MM.1S (cell line): Measurements from ENCODE around the gene FAM110D.

Experiments used
- DNase-seq: peaks from one replicate; pipeline ENCODE4 v3.0.0-alpha.2; 2015
- H2AFZ ChIP-seq: fragments of 300-600 bp; sonication (generic); 2 replicates; pipeline ENCODE4 v1.6.0; 2016; ENCODE audit warnings: antibody characterized with exemption, low read length
- H3F3A ChIP-seq: fragments of 300-600 bp; sonication (generic); 2 replicates; pipeline ENCODE4 v1.6.1; 2016; ENCODE audit warnings: mild to moderate bottlenecking, antibody characterized with exemption, low read length, moderate library complexity, mixed read lengths; ENCODE audit not compliant: insufficient read depth
- H3K27ac ChIP-seq: fragments of 300-600 bp; sonication (generic); 2 replicates; pipeline ENCODE4 v1.5.1; 2016; ENCODE audit warnings: mild to moderate bottlenecking, low read length
- H3K27me3 ChIP-seq: fragments of 300-600 bp; sonication (generic); replicated peaks from 2 replicates; pipeline ENCODE4 v1.6.0; 2016; ENCODE audit warnings: low read length; ENCODE audit not compliant: insufficient read depth
- H3K36me3 ChIP-seq: fragments of 300-600 bp; sonication (generic); replicated peaks from 2 replicates; pipeline ENCODE4 v1.6.1; 2016; ENCODE audit warnings: mild to moderate bottlenecking, low read length, mixed read lengths; ENCODE audit not compliant: insufficient read depth
- H3K4me1 ChIP-seq: fragments of 300-600 bp; sonication (generic); 2 replicates; pipeline ENCODE4 v1.6.1; 2016; ENCODE audit warnings: low read length, mixed read lengths
- H3K4me2 ChIP-seq: fragments of 300-600 bp; sonication (generic); 2 replicates; pipeline ENCODE4 v1.6.0; 2016; ENCODE audit warnings: low read depth, low read length
- H3K4me3 ChIP-seq: fragments of 300-600 bp; sonication (generic); 2 replicates; pipeline ENCODE4 v1.5.1; 2016; ENCODE audit warnings: low read length, mixed read lengths
- H3K79me2 ChIP-seq: fragments of 300-600 bp; sonication (generic); 2 replicates; pipeline ENCODE4 v1.6.1; 2016; ENCODE audit warnings: mixed run types, low read length, mixed read lengths
- H3K9ac ChIP-seq: fragments of 300-600 bp; sonication (generic); 2 replicates; pipeline ENCODE4 v1.6.1; 2016; ENCODE audit warnings: low read length, mixed read lengths
- H3K9me2 ChIP-seq: fragments of 300-600 bp; sonication (generic); replicated peaks from 2 replicates; pipeline ENCODE4 v1.6.1; 2016; ENCODE audit warnings: mild to moderate bottlenecking, low read length, mixed read lengths; ENCODE audit not compliant: insufficient read depth
- H3K9me3 ChIP-seq: fragments of 300-600 bp; sonication (generic); replicated peaks from 2 replicates; pipeline ENCODE4 v1.6.1; 2016; ENCODE audit warnings: mild to moderate bottlenecking, low read length, mixed read lengths; ENCODE audit not compliant: insufficient read depth
- H4K20me1 ChIP-seq: fragments of 300-600 bp; sonication (generic); 2 replicates; pipeline ENCODE4 v1.6.1; 2016; ENCODE audit warnings: mild to moderate bottlenecking, low read length, moderate library complexity, mixed read lengths; ENCODE audit not compliant: insufficient read depth
- EZH2 ChIP-seq: fragments of 300-600 bp; sonication (generic); optimal IDR thresholded peaks from 2 replicates; pipeline ENCODE3; 2017; ENCODE audit warnings: low read depth, mild to moderate bottlenecking, antibody characterized with exemption, low read length, mixed read lengths
- EZH2phosphoT487 ChIP-seq: fragments of 300-600 bp; sonication (generic); IDR thresholded peaks from 2 replicates; pipeline ENCODE4 v1.6.1; 2018; ENCODE audit warnings: antibody characterized with exemption, low read length
- TF ChIP-seq, protein P1 (sequence below): fragments of 300-600 bp; sonication (generic); IDR thresholded peaks from 2 replicates; pipeline ENCODE4 v1.5.1; 2016; ENCODE audit warnings: antibody characterized with exemption, low read length, mixed read lengths

The FAM110D gene

DNA sequence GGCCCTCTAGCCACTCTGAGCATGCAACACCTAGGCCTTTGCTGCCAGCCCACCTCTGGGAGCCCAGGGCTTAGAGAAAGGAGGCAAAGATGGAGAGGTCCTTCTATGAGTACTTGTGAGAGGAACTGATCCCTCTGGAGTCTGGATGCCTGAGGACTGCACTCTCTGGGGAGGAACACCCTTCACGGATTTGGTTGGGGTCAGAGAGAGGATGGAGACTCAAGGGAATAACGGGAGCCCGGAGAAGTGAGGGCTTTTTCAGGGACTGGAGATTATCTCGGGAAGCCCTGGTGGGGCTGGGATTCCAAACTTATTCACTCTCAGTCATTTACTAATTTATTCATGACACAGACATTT is 10.3 kb downstream of the FAM110D start:
- Histone ChIP-seq H2AFZ (peak overlapping the region; percentile 94), H3K27me3 (no peaks in the 10 kb centered on the region; the same call in 1 of the 2 replicates), H3K27ac (no peak overlapping the region), H3K4me1 (peaks cover 6% of the 10 kb centered on the region; the same call in 1 of the 2 replicates), H3K4me3 (no peak overlapping the region; the same call in 1 of the 2 replicates), H3F3A (no peaks in the 10 kb centered on the region), H3K79me2 (peaks cover 14% of the 10 kb centered on the region), H3K9me2 (no peaks in the 10 kb centered on the region), H3K4me2 (peak overlapping the region; percentile 94; the same call in 1 of the 2 replicates), H3K9ac (no peak overlapping the region; the same call in 1 of the 2 replicates), H3K36me3 (no peaks in the 10 kb centered on the region), H3K9me3 (no peaks in the 10 kb centered on the region), H4K20me1 (no peaks in the 10 kb centered on the region)
- no peak for TF ChIP-seq EZH2phosphoT487
- no peak for TF ChIP-seq EZH2
- TF ChIP-seq, protein P1, sequence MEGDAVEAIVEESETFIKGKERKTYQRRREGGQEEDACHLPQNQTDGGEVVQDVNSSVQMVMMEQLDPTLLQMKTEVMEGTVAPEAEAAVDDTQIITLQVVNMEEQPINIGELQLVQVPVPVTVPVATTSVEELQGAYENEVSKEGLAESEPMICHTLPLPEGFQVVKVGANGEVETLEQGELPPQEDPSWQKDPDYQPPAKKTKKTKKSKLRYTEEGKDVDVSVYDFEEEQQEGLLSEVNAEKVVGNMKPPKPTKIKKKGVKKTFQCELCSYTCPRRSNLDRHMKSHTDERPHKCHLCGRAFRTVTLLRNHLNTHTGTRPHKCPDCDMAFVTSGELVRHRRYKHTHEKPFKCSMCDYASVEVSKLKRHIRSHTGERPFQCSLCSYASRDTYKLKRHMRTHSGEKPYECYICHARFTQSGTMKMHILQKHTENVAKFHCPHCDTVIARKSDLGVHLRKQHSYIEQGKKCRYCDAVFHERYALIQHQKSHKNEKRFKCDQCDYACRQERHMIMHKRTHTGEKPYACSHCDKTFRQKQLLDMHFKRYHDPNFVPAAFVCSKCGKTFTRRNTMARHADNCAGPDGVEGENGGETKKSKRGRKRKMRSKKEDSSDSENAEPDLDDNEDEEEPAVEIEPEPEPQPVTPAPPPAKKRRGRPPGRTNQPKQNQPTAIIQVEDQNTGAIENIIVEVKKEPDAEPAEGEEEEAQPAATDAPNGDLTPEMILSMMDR: no peak
- DNase-seq: no peak

DNA sequence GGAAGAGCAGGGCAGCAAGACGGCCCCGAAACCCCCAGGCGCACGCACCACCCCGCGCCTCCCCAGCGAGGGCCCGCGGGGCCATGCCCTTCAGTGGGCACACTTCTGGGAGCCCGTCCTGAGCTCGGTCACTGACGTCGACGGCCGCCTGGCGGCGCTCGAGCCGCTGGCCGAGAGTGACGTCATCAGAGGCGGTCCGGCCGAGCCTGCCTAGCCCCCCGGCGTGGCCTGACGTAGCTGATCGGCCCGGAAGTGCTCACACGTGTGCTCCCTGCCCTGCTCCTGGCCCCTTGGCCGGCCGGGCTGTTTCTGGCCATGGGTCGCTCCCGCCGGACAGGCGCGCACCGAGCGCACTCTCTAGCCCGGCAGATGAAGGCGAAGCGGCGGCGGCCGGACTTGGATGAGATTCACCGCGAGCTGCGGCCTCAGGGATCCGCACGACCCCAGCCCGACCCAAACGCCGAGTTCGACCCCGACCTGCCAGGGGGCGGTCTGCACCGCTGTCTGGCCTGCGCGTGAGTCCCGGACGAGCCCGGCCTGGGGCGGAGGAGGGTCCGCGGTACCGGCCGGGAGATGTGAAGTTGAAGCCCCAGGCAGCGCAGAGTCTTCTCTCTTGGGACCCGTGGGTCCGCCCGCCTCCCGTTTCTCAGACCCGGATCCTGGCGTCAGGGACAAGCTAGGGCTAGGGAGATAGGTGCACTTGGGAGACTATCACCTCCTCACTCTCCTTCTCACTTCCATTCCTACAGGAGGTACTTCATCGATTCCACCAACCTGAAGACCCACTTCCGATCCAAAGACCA is 11.0 kb downstream of the FAM110D start, which contains the start of gene ZNF593:
TSS of gene ZNF593 (plus strand) at position 240 of the 803 bp plus-strand sequence. CDS start at position 316, 76 bp downstream.
- H3K9me3 ChIP-seq: no peaks in the 10 kb centered on the region
- peak within 1 kb of the TSS; percentile 94 for H2AFZ ChIP-seq

DNA sequence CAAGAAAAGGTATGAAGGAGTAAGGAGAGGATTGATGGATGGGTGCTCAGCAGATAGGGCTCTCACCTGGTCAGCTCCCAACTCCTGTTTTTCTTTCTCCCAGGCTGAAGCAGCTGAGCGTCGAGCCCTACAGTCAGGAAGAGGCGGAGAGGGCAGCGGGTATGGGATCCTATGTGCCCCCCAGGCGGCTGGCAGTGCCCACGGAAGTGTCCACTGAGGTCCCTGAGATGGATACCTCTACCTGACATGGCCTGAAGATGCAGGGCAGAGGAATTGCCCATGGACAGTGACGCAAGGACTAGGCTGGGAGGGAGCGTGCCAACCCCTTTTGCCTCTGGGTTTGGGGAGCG is 11.6 kb downstream of the FAM110D start:
- Histone ChIP-seq H3K4me1 (peaks cover 6% of the 10 kb centered on the region; the same call in 1 of the 2 replicates), H3K27me3 (no peaks in the 10 kb centered on the region; the same call in 1 of the 2 replicates), H3K9me3 (no peaks in the 10 kb centered on the region), H3K79me2 (peaks cover 14% of the 10 kb centered on the region), H3K9ac (peak overlapping the region; percentile 90), H3K36me3 (no peaks in the 10 kb centered on the region), H3F3A (no peaks in the 10 kb centered on the region), H3K4me3 (peak overlapping the region; percentile 90), H3K9me2 (no peaks in the 10 kb centered on the region), H4K20me1 (no peaks in the 10 kb centered on the region), H2AFZ (peak overlapping the region; percentile 94), H3K27ac (no peak overlapping the region), H3K4me2 (peak overlapping the region; percentile 94)
- TF ChIP-seq EZH2phosphoT487 (no peak), EZH2 (no peak)
- TF ChIP-seq, protein P1: no peak
- DNase-seq: no peak

More for the DNA sequence above, 11.0 kb downstream of the FAM110D start, which contains the start of gene ZNF593:
- Histone ChIP-seq H3K4me3 (peak within 1 kb of the TSS; percentile 90), H3K27me3 (no peaks in the 10 kb centered on the region; the same call in 1 of the 2 replicates), H3K9ac (peak within 1 kb of the TSS; percentile 90), H3K4me1 (peaks cover 6% of the 10 kb centered on the region; the same call in 1 of the 2 replicates), H3K27ac (peak within 1 kb of the TSS; percentile 30; the same call in 1 of the 2 replicates), H3K79me2 (peaks cover 14% of the 10 kb centered on the region), H4K20me1 (no peaks in the 10 kb centered on the region), H3K4me2 (peak within 1 kb of the TSS; percentile 94), H3F3A (no peaks in the 10 kb centered on the region), H3K9me2 (no peaks in the 10 kb centered on the region), H3K36me3 (no peaks in the 10 kb centered on the region)
- peak; percentile 94 for DNase-seq
- TF ChIP-seq, protein P1: peak; percentile 89
- no peak for TF ChIP-seq EZH2
